GM19035 (cell line): ENCODE measurements around the gene BCL2.

Experiments used
- ATAC-seq: cut with Tn5 transposase; IDR thresholded peaks from one replicate; pipeline ENCODE4 v1.9.1; 2021; ENCODE audit not compliant: unreplicated experiment

BCL2 gene

GRCh38 chr18:63126134-63127069 lies 193.2 kb downstream of the BCL2 start:
- no peak for ATAC-seq

DNA sequence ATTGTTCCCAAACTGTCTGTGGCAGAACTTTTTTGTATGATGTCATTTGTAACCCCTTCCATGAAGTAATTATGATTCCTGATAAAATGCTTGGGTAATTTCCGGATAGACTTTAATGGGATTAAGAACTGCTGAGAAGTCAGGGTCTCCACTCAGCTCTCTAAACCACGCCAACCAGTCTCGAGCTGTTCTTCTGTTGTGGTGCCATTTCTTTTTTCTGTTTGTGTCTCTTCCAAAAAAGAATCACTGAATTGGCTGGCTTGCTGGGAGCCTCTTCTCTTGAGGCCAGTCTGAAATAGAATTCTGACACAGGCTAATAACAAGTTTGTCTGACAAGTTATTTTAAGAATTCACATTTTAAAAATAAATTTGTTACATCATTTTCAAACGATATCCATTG lies 198.9 kb downstream of the BCL2 start:
- no peak for ATAC-seq

DNA sequence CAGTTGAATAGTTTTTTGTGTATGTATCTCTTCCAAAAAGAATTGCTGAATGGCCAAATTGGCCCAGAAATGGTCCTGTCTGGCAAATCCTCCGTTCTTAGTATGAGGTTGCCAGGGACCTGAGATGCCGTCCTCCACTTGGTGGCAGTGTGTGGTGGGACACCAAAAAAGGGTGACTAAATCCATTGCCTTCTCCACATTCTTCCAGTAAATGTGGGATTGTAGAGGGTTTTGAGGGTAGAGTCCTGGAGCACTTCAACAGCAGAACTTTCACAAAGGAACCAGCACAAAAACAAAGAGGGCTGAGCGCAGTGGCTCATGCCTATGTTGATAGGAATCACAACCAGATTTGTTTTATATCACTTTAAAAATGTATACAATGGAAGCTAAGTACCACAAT lies 199.9 kb downstream of the BCL2 start:
- no peak for ATAC-seq

GRCh38 chr18:63113899-63114565 lies 205.5 kb downstream of the BCL2 start:
- no peak for ATAC-seq

DNA sequence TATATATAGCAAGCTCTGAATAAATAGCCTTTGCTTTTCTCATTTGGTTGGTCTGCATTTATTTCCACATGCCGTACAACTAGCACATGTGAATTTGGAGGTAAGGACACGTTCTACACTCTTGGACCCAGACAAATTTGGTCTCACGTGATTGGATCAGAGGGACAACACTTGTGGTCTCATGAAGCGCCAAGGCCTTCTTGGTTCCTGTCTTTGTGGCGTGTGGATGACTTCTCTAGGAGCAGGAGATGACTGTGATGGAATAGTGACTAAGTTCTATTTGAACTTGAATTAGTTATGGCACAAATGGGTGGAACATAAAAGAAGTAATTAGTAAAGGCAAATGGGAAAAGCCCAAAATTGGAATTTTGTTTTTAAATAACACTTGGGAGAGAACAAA lies 206.9 kb downstream of the BCL2 start:
- no peak for ATAC-seq

DNA sequence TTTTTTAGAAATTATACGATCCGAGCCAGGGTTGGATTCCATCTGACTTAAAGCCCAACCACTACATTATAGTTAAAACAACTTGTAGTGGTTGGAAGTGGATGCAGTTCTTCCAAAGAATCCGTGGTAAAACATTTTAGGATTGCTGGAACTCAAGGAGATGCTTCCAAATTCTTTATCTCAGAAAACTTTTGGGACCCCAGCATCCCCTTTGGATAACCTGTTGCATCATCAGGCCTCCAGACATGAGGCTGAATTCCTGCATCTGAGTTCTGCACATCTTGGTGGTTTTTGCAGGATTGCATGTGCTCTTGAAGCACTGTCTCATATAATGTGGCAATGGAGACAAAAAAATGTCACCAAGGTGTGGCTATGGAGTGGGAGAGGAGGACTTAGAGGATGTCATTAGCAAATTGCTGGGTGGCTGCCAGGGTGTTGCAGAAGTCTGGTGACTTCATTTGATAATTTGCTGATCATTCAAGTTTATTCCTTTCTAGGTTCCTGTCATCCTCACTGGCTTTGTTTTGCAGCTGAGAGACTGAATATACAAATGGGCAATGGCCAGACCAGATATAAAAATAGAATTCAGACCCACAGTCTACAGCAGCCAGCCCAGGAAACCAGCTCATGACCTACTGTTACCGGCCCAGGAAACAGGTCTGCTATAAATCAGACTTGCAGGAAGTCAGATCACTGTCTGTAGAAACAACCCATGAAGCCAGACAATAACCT lies 207.7 kb downstream of the BCL2 start:
- peak; percentile 73 for ATAC-seq

DNA sequence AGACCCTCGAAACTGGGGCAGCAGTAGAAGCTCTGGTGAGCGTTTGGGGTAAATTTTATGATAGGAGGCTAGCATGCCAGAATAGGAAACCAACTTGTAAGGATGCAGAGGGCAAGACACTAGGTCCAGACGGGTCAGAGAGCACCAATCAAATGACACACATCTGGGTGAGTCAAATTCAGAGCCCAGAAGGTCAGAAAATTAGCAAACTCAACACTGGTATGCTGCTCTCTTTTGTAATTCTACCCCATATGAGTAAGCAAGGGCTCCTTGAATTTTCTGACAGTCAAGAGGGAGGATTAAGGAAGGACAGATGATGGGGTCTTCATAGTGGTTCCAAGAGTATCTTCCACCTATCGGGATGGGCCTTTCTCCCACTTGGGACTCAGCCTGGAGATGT lies 209.8 kb downstream of the BCL2 start:
- no peak for ATAC-seq

DNA sequence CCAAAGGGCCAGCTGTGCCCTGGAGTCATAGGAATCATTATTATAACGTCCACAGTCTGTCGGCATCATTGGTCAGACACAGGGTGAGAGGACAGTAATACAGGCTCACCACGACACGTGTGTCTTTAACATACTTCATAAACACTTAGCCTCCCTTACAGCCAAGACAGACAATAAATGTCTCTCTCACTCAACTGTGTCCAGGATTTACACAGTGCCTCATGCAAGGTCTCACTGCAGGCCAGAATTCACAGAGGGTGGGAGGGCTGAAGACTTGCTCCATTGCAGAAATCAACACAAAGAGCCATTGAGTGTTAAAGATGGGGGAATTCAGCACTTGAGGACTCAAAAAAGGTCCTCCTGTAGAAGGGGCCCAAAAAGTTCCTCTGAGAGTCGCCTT lies 210.5 kb downstream of the BCL2 start:
- ATAC-seq: no peak

DNA sequence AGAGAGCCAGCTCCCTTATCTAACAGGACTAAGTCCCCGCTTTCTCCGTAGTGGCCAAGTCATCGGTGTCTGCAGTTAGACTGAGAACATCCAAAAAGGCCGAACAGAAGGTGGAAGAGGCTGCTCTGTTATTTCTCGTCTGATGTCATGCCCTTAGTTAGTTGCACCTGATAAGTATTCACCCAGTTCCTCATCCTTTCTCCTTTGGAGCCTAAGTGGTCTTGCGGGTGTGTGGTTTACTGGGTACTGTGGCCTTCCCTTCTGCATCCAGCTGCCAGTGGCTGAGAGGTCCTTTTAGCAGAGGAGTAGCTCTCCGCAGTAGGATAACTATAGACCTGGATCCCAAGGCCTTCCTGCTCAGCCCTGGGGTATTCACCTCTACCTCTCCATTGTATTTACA lies 211.6 kb downstream of the BCL2 start:
- no peak for ATAC-seq

DNA sequence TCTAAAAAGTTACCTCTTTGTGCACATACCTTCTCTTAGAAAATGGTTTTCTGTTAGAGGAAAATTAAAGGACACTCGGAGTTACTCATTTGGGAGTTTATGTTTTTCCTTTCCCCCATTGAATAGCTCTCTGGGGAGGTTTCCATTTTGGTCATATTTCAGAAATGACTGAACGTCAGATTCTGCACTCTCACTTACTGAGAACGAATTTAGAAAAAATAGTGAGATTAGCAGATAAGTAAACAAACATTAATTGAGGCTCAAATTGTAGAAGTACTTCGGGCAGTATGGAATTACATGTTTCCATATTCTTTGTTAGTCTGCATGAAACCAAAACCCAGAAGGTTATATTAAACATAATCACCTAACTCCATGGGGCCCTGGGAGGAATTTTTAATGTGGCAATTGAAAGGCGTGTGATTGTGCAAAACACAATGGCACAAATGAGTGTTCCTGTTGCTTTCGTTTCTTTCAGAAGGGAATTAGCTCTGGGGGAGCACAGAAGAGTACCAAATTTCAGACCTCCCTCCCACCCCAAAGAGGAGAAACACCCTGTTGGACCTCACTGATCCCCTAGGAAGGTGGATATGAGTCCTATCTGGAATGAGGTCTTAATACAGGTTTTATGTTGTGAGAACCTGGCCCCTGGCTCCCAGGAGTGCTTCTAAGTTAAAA lies 212.3 kb downstream of the BCL2 start:
- ATAC-seq: peak; percentile 42

- peak; percentile 49 for ATAC-seq
Observed at GRCh38 chr18:63106727-63107126, 212.8 kb downstream of the BCL2 start.

DNA sequence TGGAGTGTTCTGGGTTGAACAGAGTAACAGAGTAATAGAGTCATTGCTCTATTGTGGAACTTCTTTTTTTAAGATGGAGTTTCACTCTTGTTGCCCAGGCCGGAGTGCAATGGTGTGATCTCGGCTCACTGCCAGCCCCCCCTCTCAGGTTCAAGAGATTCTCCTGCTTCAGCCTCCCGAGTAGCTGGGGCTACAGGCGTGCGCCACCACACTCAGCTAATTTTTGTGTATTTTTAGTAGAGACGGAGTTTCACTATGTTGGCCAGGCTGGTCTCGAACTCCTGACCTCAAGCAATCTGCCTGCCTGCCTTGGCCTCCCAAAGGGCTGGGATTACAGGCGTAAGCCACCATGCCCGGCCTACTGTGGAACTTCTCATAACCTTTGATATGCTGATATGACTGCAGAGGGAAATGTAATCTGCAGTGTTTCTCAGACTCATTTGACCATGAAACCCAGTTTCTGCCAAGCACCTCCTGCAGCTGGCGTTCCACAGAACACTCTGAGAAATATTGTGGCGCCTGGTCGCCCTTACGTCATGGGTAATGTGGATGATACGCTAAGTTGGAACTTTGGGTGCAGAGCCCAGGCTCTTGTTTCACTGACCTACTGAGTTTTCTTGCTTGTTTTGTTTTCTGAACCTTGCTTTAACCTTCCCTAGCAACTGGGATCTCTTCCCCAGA lies 213.8 kb downstream of the BCL2 start:
- ATAC-seq: peak; percentile 50

DNA sequence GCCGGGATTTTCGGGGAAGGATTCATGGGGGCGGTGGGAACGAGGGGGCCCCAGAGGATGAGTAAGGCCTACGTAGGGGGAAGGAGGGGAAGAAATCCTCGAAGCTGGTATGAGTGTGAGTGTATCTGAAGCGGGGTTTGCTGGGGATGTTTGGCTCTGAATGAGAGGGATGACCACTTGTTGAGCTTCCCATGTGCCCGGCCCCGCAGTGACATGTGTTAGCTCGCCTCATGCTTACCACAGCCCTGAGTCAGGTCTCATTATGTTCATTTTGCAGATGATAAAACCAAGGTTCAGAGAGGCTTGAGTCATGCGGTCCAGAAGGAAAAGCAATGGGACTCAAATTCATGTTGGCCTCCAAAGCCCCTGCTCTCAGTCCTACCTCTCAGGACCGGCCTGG lies 214.7 kb downstream of the BCL2 start:
- no peak for ATAC-seq

DNA sequence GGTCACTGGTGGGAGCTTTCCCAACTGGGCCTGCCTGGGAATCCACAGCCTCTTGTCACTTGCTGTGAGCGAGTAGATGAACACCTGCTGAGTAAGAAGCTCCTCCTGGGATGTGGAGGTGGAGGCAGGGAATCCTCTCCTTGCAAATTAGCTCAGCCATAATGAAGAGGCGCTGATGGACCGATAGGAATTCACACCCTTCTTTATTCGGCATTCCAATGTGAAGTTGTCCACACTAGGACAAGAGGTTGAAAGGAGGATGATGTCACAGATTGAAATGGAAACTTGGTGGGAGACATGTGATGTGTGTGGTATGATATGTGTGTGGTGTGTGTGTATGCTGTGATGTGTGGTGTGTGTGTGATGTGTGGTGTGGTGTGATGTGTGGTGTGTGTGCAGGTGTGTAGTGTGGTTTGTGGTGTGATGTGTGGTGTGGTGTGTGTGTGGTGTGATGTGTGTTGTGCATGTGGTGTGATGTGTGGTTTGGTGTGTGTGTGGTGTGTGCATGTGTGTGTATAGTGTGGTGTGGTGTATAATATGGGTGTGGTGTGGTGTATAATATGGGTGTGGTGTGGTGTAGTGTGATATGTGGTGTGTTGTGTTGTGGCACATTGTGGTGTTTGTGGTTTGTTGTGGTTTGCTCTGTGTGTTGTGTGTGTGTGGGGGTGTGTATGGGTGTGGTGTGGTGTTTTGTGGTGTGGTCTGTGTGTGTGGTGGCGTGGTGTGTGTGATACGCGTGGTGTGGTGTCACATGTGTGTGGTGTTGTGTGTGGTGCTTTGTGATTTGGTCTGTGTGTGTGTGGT lies 216.4 kb downstream of the BCL2 start:
- no peak for ATAC-seq

DNA sequence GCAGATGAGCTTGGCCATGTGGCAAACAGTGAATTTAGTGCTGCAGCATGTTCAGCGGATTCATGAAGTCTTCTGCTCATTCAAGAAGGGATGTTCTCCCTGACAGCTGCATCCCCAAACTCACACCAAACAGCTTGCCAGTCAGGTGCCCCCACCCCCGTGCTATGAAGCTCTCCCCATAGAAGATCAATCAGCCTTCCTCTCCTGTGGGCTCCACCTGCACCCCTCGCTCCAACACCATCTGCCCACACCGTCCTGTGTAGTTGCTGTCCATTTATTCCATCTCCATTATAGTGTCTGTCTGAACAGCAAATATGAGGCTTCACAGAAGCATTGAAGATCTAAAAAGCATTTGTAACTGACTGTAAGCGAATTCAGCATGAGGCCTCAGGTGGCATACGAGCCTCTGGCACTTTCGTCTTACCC lies 218.9 kb downstream of the BCL2 start:
- no peak for ATAC-seq

DNA sequence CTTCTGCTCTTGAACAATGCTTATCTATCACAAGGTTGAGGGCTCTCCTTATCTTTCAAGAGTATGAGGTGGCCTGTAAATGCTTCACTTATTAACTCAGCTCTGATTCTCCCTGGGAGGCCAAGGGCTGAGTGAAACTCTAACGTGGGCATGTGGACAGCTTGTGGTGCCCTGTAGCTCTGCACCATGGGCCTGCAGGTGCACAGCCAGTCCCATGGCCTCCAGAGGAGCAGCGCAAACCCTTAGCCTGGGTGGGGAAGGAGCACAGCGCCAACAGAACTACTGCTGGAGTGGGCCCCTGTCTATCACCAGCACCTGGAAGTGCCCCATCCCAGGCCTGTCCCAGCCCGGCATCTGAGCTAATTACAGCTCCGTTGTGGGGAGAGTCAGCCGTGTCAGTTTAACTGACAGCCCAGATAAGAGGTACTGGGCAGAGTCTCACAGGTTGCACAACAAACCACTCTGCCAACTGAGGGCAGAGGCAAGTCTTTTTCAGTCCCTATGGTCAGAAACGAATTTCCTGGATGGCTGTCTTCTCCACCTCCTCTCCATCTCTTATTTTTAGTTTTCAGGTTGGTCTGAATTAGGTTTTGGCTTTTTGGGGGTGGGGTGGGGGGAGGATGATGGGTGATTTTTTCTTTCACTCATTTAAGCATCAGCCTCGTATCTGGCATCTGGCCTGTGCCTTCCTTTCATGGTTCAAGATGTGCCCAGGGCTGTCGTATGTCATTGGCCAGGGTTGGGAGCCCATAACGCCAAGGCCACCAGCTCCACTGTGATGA lies 219.5 kb downstream of the BCL2 start:
- ATAC-seq: no peak

- ATAC-seq: no peak
Observed at GRCh38 chr18:63099091-63099840, 220.3 kb downstream of the BCL2 start.
